ENCODE results near the gene COL25A1.

GRCh38 chr4:108943976-108944591 is 358.4 kb downstream of the COL25A1 start:
- TF ChIP-seq CTCF (IDR thresholded peaks at IDR 0.05) (no peak), POLR2A (IDR thresholded peaks at IDR 0.05) (no peak)
